Activated T-helper 1 cell treated with anti-CD3 and anti-CD28 coated beads, Interleukin-12 subunit alpha, Interleukin-12 subunit beta, Interleukin-2, Interleukin-4 antibody, amounts not matched to agents 30 ng/mL and 10 ng/mL and 1 ng/mL, durations not matched to agents 14 hours and 24 hours and 36 hours (primary cell): ENCODE results near the gene SYNC. TPM values are rescaled to one million over a fixed set of nuclear protein-coding genes. Genes with fewer than 3 reads are reported as not detected.
A peak's percentile ranks its signal among the peaks of the same experiment; 100 is the strongest.

Experiments used
- DNase-seq: peaks from one replicate; pipeline ENCODE4 v3.0.0; 2021; ENCODE audit warnings: low spot score
- H3K27ac Mint-ChIP-seq: one replicate; pipeline ENCODE4 v1.8.0; 2021; ENCODE audit warnings: mild to moderate bottlenecking, mixed read lengths
- H3K27me3 Mint-ChIP-seq: one replicate; pipeline ENCODE4 v1.8.0; 2022; ENCODE audit warnings: mild to moderate bottlenecking, moderate library complexity, mixed read lengths; ENCODE audit not compliant: insufficient read depth
- H3K36me3 Mint-ChIP-seq: one replicate; pipeline ENCODE4 v1.8.0; 2021; ENCODE audit warnings: low read depth, mixed read lengths
- H3K4me1 Mint-ChIP-seq: one replicate; pipeline ENCODE4 v1.8.0; 2021; ENCODE audit warnings: low read depth, mixed read lengths
- H3K4me3 Mint-ChIP-seq: one replicate; pipeline ENCODE4 v1.8.0; 2021; ENCODE audit warnings: mild to moderate bottlenecking, moderate library complexity, mixed read lengths
- H3K9me3 Mint-ChIP-seq: one replicate; pipeline ENCODE4 v1.8.0; 2021; ENCODE audit warnings: mixed read lengths
- intact Hi-C: fragments of 100-400 bp; cut with micrococcal nuclease; formaldehyde crosslinking; loops from one replicate; pipeline ENCODE4 v1.15.1; 2024
- total RNA-seq: library from RNA; stranded (reverse); gene quantifications from 2 replicates; pipeline ENCODE4 v1.2.3, GENCODE V29; 2022

Gene SYNC
- total RNA-seq, 1 donor from 2014 or later: not detected

- no peaks in the 10 kb centered on the region for H3K36me3 Mint-ChIP-seq
- H3K27ac Mint-ChIP-seq: no peak overlapping the region
- H3K4me3 Mint-ChIP-seq: no peak overlapping the region
- H3K4me1 Mint-ChIP-seq: peaks cover 8% of the 10 kb centered on the region
- DNase-seq: no peak
- intact Hi-C loops: no loop called here
- no peaks in the 10 kb centered on the region for H3K9me3 Mint-ChIP-seq
- H3K27me3 Mint-ChIP-seq: peaks cover 17% of the 10 kb centered on the region
These were observed 34.5 kb upstream of the SYNC start for GRCh38 chr1:32736812-32737791.

GRCh38 chr1:32733582-32734321, 31.2 kb upstream of the SYNC start:
- Mint-ChIP-seq H3K36me3 (no peaks in the 10 kb centered on the region), H3K4me3 (no peak overlapping the region), H3K27ac (no peak overlapping the region), H3K4me1 (peaks cover 19% of the 10 kb centered on the region), H3K27me3 (peaks cover 8% of the 10 kb centered on the region), H3K9me3 (no peaks in the 10 kb centered on the region)
- no peak for DNase-seq
- intact Hi-C loops: no loop called here

- Mint-ChIP-seq H3K9me3 (no peaks in the 10 kb centered on the region), H3K4me3 (no peak overlapping the region), H3K27ac (no peak overlapping the region), H3K27me3 (peaks cover 10% of the 10 kb centered on the region), H3K36me3 (no peaks in the 10 kb centered on the region), H3K4me1 (peaks cover 33% of the 10 kb centered on the region)
- intact Hi-C loops: no loop called here
- DNase-seq: no peak
These were observed 26.9 kb upstream of the SYNC start for GRCh38 chr1:32729254-32730046.

GRCh38 chr1:32728413-32729077, 26.0 kb upstream of the SYNC start:
- H3K27me3 Mint-ChIP-seq: peaks cover 10% of the 10 kb centered on the region
- H3K4me3 Mint-ChIP-seq: no peak overlapping the region
- no peaks in the 10 kb centered on the region for H3K9me3 Mint-ChIP-seq
- no peak overlapping the region for H3K27ac Mint-ChIP-seq
- no peak for DNase-seq
- intact Hi-C loops: no loop called here
- no peaks in the 10 kb centered on the region for H3K36me3 Mint-ChIP-seq
- H3K4me1 Mint-ChIP-seq: peaks cover 28% of the 10 kb centered on the region

GRCh38 chr1:32727876-32728275, 25.3 kb upstream of the SYNC start:
- H3K36me3 Mint-ChIP-seq: no peaks in the 10 kb centered on the region
- no peak overlapping the region for H3K27ac Mint-ChIP-seq
- intact Hi-C loops: no loop called here
- no peaks in the 10 kb centered on the region for H3K9me3 Mint-ChIP-seq
- H3K4me1 Mint-ChIP-seq: peaks cover 27% of the 10 kb centered on the region
- H3K4me3 Mint-ChIP-seq: no peak overlapping the region
- H3K27me3 Mint-ChIP-seq: peaks cover 8% of the 10 kb centered on the region
- DNase-seq: no peak

- Mint-ChIP-seq H3K9me3 (no peaks in the 10 kb centered on the region), H3K4me1 (peaks cover 17% of the 10 kb centered on the region)
These were observed 23.0 kb upstream of the SYNC start for GRCh38 chr1:32725615-32725982.

GRCh38 chr1:32724678-32725614, 22.4 kb upstream of the SYNC start:
- Mint-ChIP-seq H3K9me3 (no peaks in the 10 kb centered on the region), H3K4me3 (no peak overlapping the region), H3K27ac (peak overlapping the region; percentile 32), H3K36me3 (no peaks in the 10 kb centered on the region), H3K4me1 (peaks cover 17% of the 10 kb centered on the region), H3K27me3 (peaks cover 21% of the 10 kb centered on the region)
- intact Hi-C loops: no loop called here
- peak; percentile 21 for DNase-seq

More at GRCh38 chr1:32725615-32725982, 23.0 kb upstream of the SYNC start:
- no peak overlapping the region for H3K4me3 Mint-ChIP-seq
- intact Hi-C loops: no loop called here
- peaks cover 18% of the 10 kb centered on the region for H3K27me3 Mint-ChIP-seq
- no peaks in the 10 kb centered on the region for H3K36me3 Mint-ChIP-seq
- no peak for DNase-seq
- no peak overlapping the region for H3K27ac Mint-ChIP-seq

GRCh38 chr1:32719681-32720275, 17.2 kb upstream of the SYNC start:
- Mint-ChIP-seq H3K27ac (no peak overlapping the region), H3K27me3 (peaks cover 19% of the 10 kb centered on the region), H3K36me3 (no peaks in the 10 kb centered on the region), H3K4me1 (peaks cover 15% of the 10 kb centered on the region), H3K9me3 (no peaks in the 10 kb centered on the region), H3K4me3 (no peak overlapping the region)
- DNase-seq: no peak
- intact Hi-C loops: loop anchor here (10.0 kb wide), 1 partner anchor 365 kb away; the partner anchor contains the start of gene AZIN2

GRCh38 chr1:32718527-32718926, 16.0 kb upstream of the SYNC start:
- H3K36me3 Mint-ChIP-seq: no peaks in the 10 kb centered on the region
- H3K9me3 Mint-ChIP-seq: no peaks in the 10 kb centered on the region
- no peak overlapping the region for H3K27ac Mint-ChIP-seq
- no peak for DNase-seq
- peaks cover 19% of the 10 kb centered on the region for H3K27me3 Mint-ChIP-seq
- no peak overlapping the region for H3K4me3 Mint-ChIP-seq
- intact Hi-C loops: loop anchor here (10.0 kb wide), 1 partner anchor 366 kb away; the partner anchor contains the start of gene AZIN2
- H3K4me1 Mint-ChIP-seq: peaks cover 10% of the 10 kb centered on the region

GRCh38 chr1:32718036-32718435, 15.5 kb upstream of the SYNC start:
- Mint-ChIP-seq H3K9me3 (no peaks in the 10 kb centered on the region), H3K36me3 (no peaks in the 10 kb centered on the region), H3K4me1 (peaks cover 10% of the 10 kb centered on the region), H3K27me3 (peaks cover 18% of the 10 kb centered on the region), H3K27ac (no peak overlapping the region), H3K4me3 (no peak overlapping the region)
- DNase-seq: no peak
- intact Hi-C loops: loop anchor here (10.0 kb wide), 1 partner anchor 367 kb away; the partner anchor contains the start of gene AZIN2

GRCh38 chr1:32717503-32717902, 14.9 kb upstream of the SYNC start:
- no peak for DNase-seq
- no peaks in the 10 kb centered on the region for H3K9me3 Mint-ChIP-seq
- intact Hi-C loops: loop anchor here (10.0 kb wide), 1 partner anchor 367 kb away; the partner anchor contains the start of gene AZIN2
- no peak overlapping the region for H3K27ac Mint-ChIP-seq
- no peak overlapping the region for H3K4me3 Mint-ChIP-seq
- peaks cover 16% of the 10 kb centered on the region for H3K27me3 Mint-ChIP-seq
- H3K36me3 Mint-ChIP-seq: no peaks in the 10 kb centered on the region
- peaks cover 10% of the 10 kb centered on the region for H3K4me1 Mint-ChIP-seq
